Mesendoderm (in vitro differentiated cells): ENCODE data around the gene DIP2A.

ENCODE experiments used
- DNase-seq: peaks from one replicate; pipeline ENCODE4 v3.0.0; 2013
- H2AK5ac ChIP-seq: 2 replicates; pipeline ENCODE4 v1.6.1; 2013; ENCODE audit warnings: low read length, inconsistent platforms
- H2BK120ac ChIP-seq: 2 replicates; pipeline ENCODE4 v1.6.1; 2013; ENCODE audit warnings: low read depth, mild to moderate bottlenecking, low read length, moderate library complexity, mixed read lengths
- H2BK15ac ChIP-seq: replicated peaks from 2 replicates; pipeline ENCODE4 v1.6.1; 2013; ENCODE audit warnings: low read depth, mild to moderate bottlenecking, moderate library complexity
- H2BK5ac ChIP-seq: 2 replicates; pipeline ENCODE4 v1.6.1; 2013; ENCODE audit warnings: low read length, inconsistent platforms
- H3K18ac ChIP-seq: 2 replicates; pipeline ENCODE4 v1.6.1; 2013; ENCODE audit warnings: mild to moderate bottlenecking, low read length, mixed read lengths
- H3K23ac ChIP-seq: one replicate; pipeline ENCODE4 v1.6.1; 2013; ENCODE audit warnings: low read length
- H3K27ac ChIP-seq: 2 replicates; pipeline ENCODE4 v1.5.1; 2013; ENCODE audit warnings: low read depth, mild to moderate bottlenecking, inconsistent platforms, low read length, moderate library complexity
- H3K27me3 ChIP-seq: 2 replicates; pipeline ENCODE4 v1.6.1; 2013; ENCODE audit warnings: low read length, control low read depth, mild to moderate bottlenecking, inconsistent platforms; ENCODE audit not compliant: insufficient read depth, poor library complexity
- H3K36me3 ChIP-seq: 2 replicates; pipeline ENCODE4 v1.6.1; 2013; ENCODE audit warnings: low read length, inconsistent platforms; ENCODE audit not compliant: control insufficient read depth, insufficient read depth
- H3K4ac ChIP-seq: one replicate; pipeline ENCODE4 v1.6.1; 2013; ENCODE audit warnings: low read depth, mild to moderate bottlenecking, low read length, moderate library complexity
- H3K4me1 ChIP-seq: 2 replicates; pipeline ENCODE4 v1.6.1; 2013; ENCODE audit warnings: low read depth, low read length, inconsistent platforms; ENCODE audit not compliant: control insufficient read depth
- H3K4me2 ChIP-seq: 2 replicates; pipeline ENCODE4 v1.6.1; 2013; ENCODE audit warnings: low read length
- H3K4me3 ChIP-seq: 2 replicates; pipeline ENCODE4 v1.5.1; 2013; ENCODE audit warnings: mild to moderate bottlenecking, low read length
- H3K56ac ChIP-seq: one replicate; pipeline ENCODE4 v1.6.1; 2013; ENCODE audit warnings: low read length
- H3K79me1 ChIP-seq: 2 replicates; pipeline ENCODE4 v1.6.1; 2013; ENCODE audit warnings: low read length, inconsistent platforms
- H3K79me2 ChIP-seq: 2 replicates; pipeline ENCODE4 v1.6.1; 2013; ENCODE audit warnings: mild to moderate bottlenecking, low read length; ENCODE audit not compliant: control insufficient read depth, insufficient read depth
- H3K9ac ChIP-seq: 2 replicates; pipeline ENCODE4 v1.6.1; 2013; ENCODE audit warnings: low read length, inconsistent platforms
- H4K5ac ChIP-seq: one replicate; pipeline ENCODE4 v1.6.1; 2013; ENCODE audit warnings: low read length
- H4K8ac ChIP-seq: one replicate; pipeline ENCODE4 v1.6.1; 2013; ENCODE audit warnings: low read depth, mild to moderate bottlenecking, control low read depth, low read length, moderate library complexity
- whole genome bisulfite sequencing: extraction: QIAGEN DNeasy Blood & Tissue Kit; methylation state at CpG from one replicate; pipeline ENCODE4 v1.1.7; 2013; ENCODE audit warnings: low lambda C conversion rate, missing lambda C conversion rate; ENCODE audit not compliant: insufficient coverage; ENCODE audit errors: extremely low coverage; 5-methylcytosine and 5-hydroxymethylcytosine counted together

Gene DIP2A

GRCh38 chr21:46597031-46597430 lies 138.3 kb downstream of the DIP2A start:
- no peak overlapping the region for H2BK120ac ChIP-seq
- H3K4ac ChIP-seq = no peak overlapping the region
- DNase-seq = no peak
- H3K36me3 ChIP-seq = no peaks in the 10 kb centered on the region
- no peaks in the 10 kb centered on the region for H3K79me1 ChIP-seq
- H3K18ac ChIP-seq = no peak overlapping the region
- H3K23ac ChIP-seq = no peak overlapping the region
- no CpG with 5 or more reads among the region's 8 CpGs for WGBS
- H3K27me3 ChIP-seq = no peaks in the 10 kb centered on the region
- no peak overlapping the region for H2AK5ac ChIP-seq
- H3K79me2 ChIP-seq = no peaks in the 10 kb centered on the region
- no peak overlapping the region for H4K8ac ChIP-seq
- no peak overlapping the region for H3K4me3 ChIP-seq
- H2BK15ac ChIP-seq = no peak overlapping the region
- no peak overlapping the region for H3K56ac ChIP-seq
- no peak overlapping the region for H3K4me2 ChIP-seq
- H3K27ac ChIP-seq = no peak overlapping the region
- no peak overlapping the region for H3K9ac ChIP-seq
- no peak overlapping the region for H2BK5ac ChIP-seq
- H4K5ac ChIP-seq = no peak overlapping the region
- no peaks in the 10 kb centered on the region for H3K4me1 ChIP-seq

GRCh38 chr21:46597896-46598343 lies 139.2 kb downstream of the DIP2A start:
- Histone ChIP-seq H3K4me3 (no peak overlapping the region), H3K9ac (no peak overlapping the region), H3K4me2 (no peak overlapping the region), H3K18ac (no peak overlapping the region), H2BK5ac (no peak overlapping the region), H3K56ac (no peak overlapping the region), H2BK15ac (no peak overlapping the region), H3K27ac (no peak overlapping the region), H3K4ac (no peak overlapping the region), H3K79me1 (no peaks in the 10 kb centered on the region), H3K27me3 (no peaks in the 10 kb centered on the region), H2AK5ac (no peak overlapping the region), H2BK120ac (no peak overlapping the region), H3K36me3 (no peaks in the 10 kb centered on the region), H4K5ac (no peak overlapping the region), H4K8ac (no peak overlapping the region), H3K79me2 (no peaks in the 10 kb centered on the region), H3K23ac (no peak overlapping the region), H3K4me1 (no peaks in the 10 kb centered on the region)
- DNase-seq = no peak
- WGBS = no CpG with 5 or more reads among the region's 20 CpGs

- Histone ChIP-seq H3K4me2 (no peak overlapping the region), H3K4me1 (no peaks in the 10 kb centered on the region), H3K27me3 (no peaks in the 10 kb centered on the region), H3K9ac (no peak overlapping the region), H3K79me1 (no peaks in the 10 kb centered on the region), H3K4ac (no peak overlapping the region), H3K56ac (no peak overlapping the region), H3K18ac (no peak overlapping the region), H2BK5ac (no peak overlapping the region), H3K36me3 (no peaks in the 10 kb centered on the region), H3K23ac (no peak overlapping the region), H4K8ac (no peak overlapping the region), H3K27ac (no peak overlapping the region), H3K79me2 (no peaks in the 10 kb centered on the region), H2BK15ac (no peak overlapping the region), H2BK120ac (no peak overlapping the region), H4K5ac (no peak overlapping the region), H2AK5ac (no peak overlapping the region), H3K4me3 (no peak overlapping the region)
- no CpG with 5 or more reads among the region's 38 CpGs for WGBS
- peak; percentile 51 for DNase-seq
These were observed 140.2 kb downstream of the DIP2A start for GRCh38 chr21:46598581-46599572.

- Histone ChIP-seq H3K36me3 (no peaks in the 10 kb centered on the region), H4K5ac (no peak overlapping the region), H3K4me2 (no peak overlapping the region), H3K4me1 (no peaks in the 10 kb centered on the region), H3K9ac (no peak overlapping the region), H3K4ac (no peak overlapping the region), H3K79me1 (no peaks in the 10 kb centered on the region), H3K56ac (no peak overlapping the region), H2BK15ac (no peak overlapping the region), H3K27me3 (no peaks in the 10 kb centered on the region), H2BK5ac (no peak overlapping the region), H3K18ac (no peak overlapping the region), H2AK5ac (no peak overlapping the region), H3K4me3 (no peak overlapping the region), H3K79me2 (no peaks in the 10 kb centered on the region), H4K8ac (no peak overlapping the region), H3K27ac (no peak overlapping the region), H2BK120ac (no peak overlapping the region), H3K23ac (no peak overlapping the region)
- no CpG with 5 or more reads among the region's 5 CpGs for WGBS
- no peak for DNase-seq
These were observed 141.6 kb downstream of the DIP2A start for GRCh38 chr21:46600305-46600704.

GRCh38 chr21:46600978-46601377 lies 142.3 kb downstream of the DIP2A start:
- Histone ChIP-seq H2BK15ac (no peak overlapping the region), H3K9ac (no peak overlapping the region), H3K56ac (no peak overlapping the region), H2BK120ac (no peak overlapping the region), H3K27ac (no peak overlapping the region), H3K4ac (no peak overlapping the region), H3K79me1 (no peaks in the 10 kb centered on the region), H3K27me3 (no peaks in the 10 kb centered on the region), H3K4me3 (no peak overlapping the region), H3K36me3 (no peaks in the 10 kb centered on the region), H3K79me2 (no peaks in the 10 kb centered on the region), H2AK5ac (no peak overlapping the region), H4K5ac (no peak overlapping the region), H3K4me2 (no peak overlapping the region), H3K23ac (no peak overlapping the region), H4K8ac (no peak overlapping the region), H3K18ac (no peak overlapping the region), H2BK5ac (no peak overlapping the region), H3K4me1 (no peaks in the 10 kb centered on the region)
- WGBS = no CpG with 5 or more reads among the region's 9 CpGs
- no peak for DNase-seq
